Thoracic aorta (tissue), 2 donors: ENCODE measurements around the gene TRHDE. TPM values are rescaled to one million over a fixed set of nuclear protein-coding genes. Genes with fewer than 3 reads are reported as not detected.

Experiments
- ATAC-seq: fragments of 150-250 bp; one replicate; pipeline ENCODE4 v1.8.0; 2017; ENCODE audit warnings: low read depth; ENCODE audit not compliant: insufficient number of reproducible peaks, low FRiP score
- DNase-seq: peaks from one replicate; pipeline ENCODE4 v3.0.0-alpha.2; 2020; ENCODE audit warnings: low spot score
- H3K27ac ChIP-seq, 2 donors: fragments of 200-600 bp; sonication (generic); 1 replicate in 1 of 2; 2 replicates in 1 of 2; pipeline ENCODE4 v1.5.1; 2016; ENCODE audit warnings: mild to moderate bottlenecking in 2 of 2, moderate library complexity in 2 of 2
- H3K27me3 ChIP-seq: fragments of 200-600 bp; sonication (generic); replicated peaks from 2 replicates; pipeline ENCODE4 v1.6.0; 2016; ENCODE audit warnings: mild to moderate bottlenecking; ENCODE audit not compliant: insufficient read depth
- H3K36me3 ChIP-seq: fragments of 200-600 bp; sonication (generic); one replicate; pipeline ENCODE4 v1.5.1; 2016
- H3K4me1 ChIP-seq, 2 donors: fragments of 200-600 bp; sonication (generic); 1 replicate in 1 of 2; 2 replicates in 1 of 2; pipeline versions ENCODE4 v1.5.1 to v1.6.0; 2016; ENCODE audit warnings: low read depth in 2 of 2, mild to moderate bottlenecking in 1 of 2; ENCODE audit not compliant: control insufficient read depth in 1 of 2
- H3K4me3 ChIP-seq: fragments of 200-600 bp; sonication (generic); 2 replicates; pipeline ENCODE4 v1.5.1; 2016; ENCODE audit warnings: mild to moderate bottlenecking
- H3K9me3 ChIP-seq: fragments of 200-600 bp; sonication (generic); 2 replicates; pipeline ENCODE4 v1.5.1; 2016
- CTCF ChIP-seq: fragments of 200-600 bp; sonication (generic); IDR thresholded peaks from one replicate; pipeline ENCODE4 v1.5.1; 2019; ENCODE audit warnings: antibody characterized with exemption
- total RNA-seq, 2 donors: library from RNA; depleted of rRNA; stranded (reverse); fragments of >200 nt; gene quantifications; one replicate each; pipeline versions ENCODE4 v1.1.0 to v1.2.3, GENCODE V29; 2016

The TRHDE gene
- total RNA-seq, 2 donors from 2014 or later: 3.5 to 3.7 TPM

- Histone ChIP-seq H3K27me3 (no peaks in the 10 kb centered on the region), H3K4me1 (no peaks in the 10 kb centered on the region), H3K27ac (no peak overlapping the region), H3K9me3 (no peaks in the 10 kb centered on the region), H3K4me3 (no peak overlapping the region), H3K36me3 (no peaks in the 10 kb centered on the region)
- no peak for DNase-seq
- TF ChIP-seq CTCF: no peak
- ATAC-seq: no peak
Observed at GRCh38 chr12:72605975-72606374, 333.8 kb downstream of the TRHDE start.

DNA sequence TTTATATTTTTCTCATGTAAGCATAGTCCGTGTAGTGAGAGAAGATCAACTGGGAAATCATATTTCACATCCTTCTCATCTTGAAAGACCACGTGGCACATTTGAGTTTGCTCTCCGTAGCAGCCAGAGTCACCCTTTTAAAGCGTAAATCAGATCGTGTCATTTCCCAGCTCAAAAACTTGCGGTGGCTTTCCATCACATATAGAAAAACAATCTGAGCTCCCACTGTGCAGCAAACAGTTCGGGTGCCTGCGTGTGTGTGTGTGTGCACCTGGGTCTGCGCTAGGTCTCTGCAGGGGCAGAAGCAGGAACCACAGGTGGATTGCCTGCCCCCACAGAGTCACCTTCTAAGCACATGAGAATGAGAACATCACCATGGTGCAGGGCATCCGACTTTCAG, 338.2 kb downstream of the TRHDE start:
- TF ChIP-seq CTCF: no peak
- no peak overlapping the region for H3K4me3 ChIP-seq
- no peaks in the 10 kb centered on the region for H3K27me3 ChIP-seq
- no peaks in the 10 kb centered on the region for H3K36me3 ChIP-seq
- H3K4me1 ChIP-seq: no peaks in the 10 kb centered on the region
- ATAC-seq (no peak), DNase-seq (no peak)
- H3K9me3 ChIP-seq: no peaks in the 10 kb centered on the region
- no peak overlapping the region for H3K27ac ChIP-seq

GRCh38 chr12:72610854-72611358, 338.7 kb downstream of the TRHDE start:
- TF ChIP-seq CTCF: no peak
- H3K9me3 ChIP-seq: no peaks in the 10 kb centered on the region
- H3K4me3 ChIP-seq: no peak overlapping the region
- H3K27ac ChIP-seq: no peak overlapping the region
- H3K4me1 ChIP-seq: no peaks in the 10 kb centered on the region
- no peaks in the 10 kb centered on the region for H3K27me3 ChIP-seq
- H3K36me3 ChIP-seq: no peaks in the 10 kb centered on the region
- ATAC-seq (no peak), DNase-seq (no peak)

- Histone ChIP-seq H3K36me3 (no peaks in the 10 kb centered on the region), H3K9me3 (no peaks in the 10 kb centered on the region), H3K4me3 (no peak overlapping the region), H3K4me1 (no peaks in the 10 kb centered on the region), H3K27ac (no peak overlapping the region), H3K27me3 (no peaks in the 10 kb centered on the region)
- DNase-seq (no peak), ATAC-seq (no peak)
- no peak for TF ChIP-seq CTCF
Observed at GRCh38 chr12:72612171-72612570, 340.0 kb downstream of the TRHDE start.

DNA sequence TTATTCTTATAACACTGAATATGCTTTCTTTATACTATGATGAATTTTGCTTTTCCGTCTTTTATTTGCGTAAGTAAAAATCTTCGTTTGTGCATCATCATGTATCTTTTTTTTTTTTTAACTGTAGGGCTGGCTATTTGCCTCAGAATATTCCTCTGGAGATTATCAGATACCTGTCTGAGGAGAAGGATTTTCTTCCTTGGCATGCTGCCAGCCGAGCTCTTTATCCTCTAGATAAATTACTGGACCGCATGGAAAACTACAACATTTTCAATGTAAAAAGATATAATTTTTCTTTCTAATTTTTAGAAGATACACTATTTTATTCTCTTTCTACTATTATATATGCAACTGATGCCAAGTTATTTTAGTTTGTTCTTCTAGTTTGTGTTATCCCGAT, 346.6 kb downstream of the TRHDE start:
- no peak for DNase-seq
- Histone ChIP-seq H3K36me3 (no peaks in the 10 kb centered on the region), H3K9me3 (no peaks in the 10 kb centered on the region), H3K4me1 (no peaks in the 10 kb centered on the region), H3K27ac (no peak overlapping the region), H3K27me3 (no peaks in the 10 kb centered on the region), H3K4me3 (no peak overlapping the region)
- no peak for TF ChIP-seq CTCF
- no peak for ATAC-seq
